PC-9 (cell line): Measurements from ENCODE around the gene KCNK17.

ENCODE experiments used
- EZH2 ChIP-seq: fragments of 200-600 bp; sonication (generic); IDR thresholded peaks from 2 replicates; pipeline ENCODE4 v1.8.0; 2017; ENCODE audit warnings: antibody characterized with exemption, low read depth
- TF ChIP-seq, protein P1 (sequence below): fragments of 200-600 bp; sonication (generic); conservative IDR thresholded peaks from 2 replicates; pipeline ENCODE4 v1.6.1; 2017; ENCODE audit warnings: mixed run types, antibody characterized with exemption, mild to moderate bottlenecking, moderate library complexity

DNA sequence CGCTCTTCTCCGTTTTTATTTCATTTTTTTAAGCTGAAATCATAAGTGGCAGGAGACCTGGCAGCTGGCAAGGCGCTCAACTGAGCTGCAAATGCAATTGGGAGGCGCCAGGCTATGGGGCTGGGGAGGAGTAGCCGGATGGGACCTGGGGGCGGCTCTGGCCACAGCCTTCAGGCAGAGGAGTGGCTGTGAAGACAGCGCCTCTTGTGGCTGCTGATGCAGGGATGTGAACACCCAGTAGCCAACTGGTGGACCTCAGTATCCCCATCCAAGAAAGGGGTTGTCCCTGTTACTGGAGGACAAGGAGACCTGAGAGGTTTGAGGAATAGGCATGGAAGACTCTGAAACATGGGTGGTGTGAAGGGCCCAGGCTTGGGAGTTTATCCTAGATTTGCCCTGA lies 12.6 kb downstream of the KCNK17 start:
- TF ChIP-seq, protein P1, sequence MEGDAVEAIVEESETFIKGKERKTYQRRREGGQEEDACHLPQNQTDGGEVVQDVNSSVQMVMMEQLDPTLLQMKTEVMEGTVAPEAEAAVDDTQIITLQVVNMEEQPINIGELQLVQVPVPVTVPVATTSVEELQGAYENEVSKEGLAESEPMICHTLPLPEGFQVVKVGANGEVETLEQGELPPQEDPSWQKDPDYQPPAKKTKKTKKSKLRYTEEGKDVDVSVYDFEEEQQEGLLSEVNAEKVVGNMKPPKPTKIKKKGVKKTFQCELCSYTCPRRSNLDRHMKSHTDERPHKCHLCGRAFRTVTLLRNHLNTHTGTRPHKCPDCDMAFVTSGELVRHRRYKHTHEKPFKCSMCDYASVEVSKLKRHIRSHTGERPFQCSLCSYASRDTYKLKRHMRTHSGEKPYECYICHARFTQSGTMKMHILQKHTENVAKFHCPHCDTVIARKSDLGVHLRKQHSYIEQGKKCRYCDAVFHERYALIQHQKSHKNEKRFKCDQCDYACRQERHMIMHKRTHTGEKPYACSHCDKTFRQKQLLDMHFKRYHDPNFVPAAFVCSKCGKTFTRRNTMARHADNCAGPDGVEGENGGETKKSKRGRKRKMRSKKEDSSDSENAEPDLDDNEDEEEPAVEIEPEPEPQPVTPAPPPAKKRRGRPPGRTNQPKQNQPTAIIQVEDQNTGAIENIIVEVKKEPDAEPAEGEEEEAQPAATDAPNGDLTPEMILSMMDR, result peak; percentile 30; the same call in 1 of the 2 replicates
- no peak for TF ChIP-seq EZH2
